Measurements from ENCODE around the gene MADD.

The MADD gene

DNA sequence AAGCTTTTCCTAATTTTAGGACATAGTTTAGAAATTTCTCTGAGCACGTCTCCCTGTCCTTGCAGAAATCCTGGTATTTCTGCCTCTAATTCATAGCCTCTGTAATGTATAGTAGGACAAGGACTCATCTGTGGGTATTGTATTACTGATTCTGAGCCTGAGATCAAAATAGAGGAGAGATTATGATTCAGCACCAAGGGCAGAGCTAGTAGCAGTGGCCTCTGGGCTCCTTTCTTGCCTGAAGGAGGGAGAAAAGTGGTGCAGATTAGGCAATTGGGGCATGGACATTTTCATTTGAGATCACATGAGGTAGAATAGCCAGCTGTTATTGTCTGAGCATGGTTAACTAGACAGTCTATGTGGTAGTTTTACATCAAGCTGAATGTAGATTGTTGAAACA is 2.8 kb downstream of the MADD start:
- H3K4me3 Mint-ChIP-seq = peak overlapping the region in 2 of 3 experiments; percentile 0 to 27
- no peak for TF ChIP-seq CTCF (IDR thresholded peaks at IDR 0.05; ENCODE audit: unreplicated experiment in 3 of 3)
- H3K27ac Mint-ChIP-seq = no peak overlapping the region
- no peaks in the 10 kb centered on the region for H3K9me3 Mint-ChIP-seq
- H3K36me3 Mint-ChIP-seq (ENCODE audit: low read depth) = peaks cover 26% of the 10 kb centered on the region
- no peaks in the 10 kb centered on the region for H3K27me3 Mint-ChIP-seq (ENCODE audit: low read depth)
- H3K4me1 Mint-ChIP-seq = peaks cover 49% of the 10 kb centered on the region

DNA sequence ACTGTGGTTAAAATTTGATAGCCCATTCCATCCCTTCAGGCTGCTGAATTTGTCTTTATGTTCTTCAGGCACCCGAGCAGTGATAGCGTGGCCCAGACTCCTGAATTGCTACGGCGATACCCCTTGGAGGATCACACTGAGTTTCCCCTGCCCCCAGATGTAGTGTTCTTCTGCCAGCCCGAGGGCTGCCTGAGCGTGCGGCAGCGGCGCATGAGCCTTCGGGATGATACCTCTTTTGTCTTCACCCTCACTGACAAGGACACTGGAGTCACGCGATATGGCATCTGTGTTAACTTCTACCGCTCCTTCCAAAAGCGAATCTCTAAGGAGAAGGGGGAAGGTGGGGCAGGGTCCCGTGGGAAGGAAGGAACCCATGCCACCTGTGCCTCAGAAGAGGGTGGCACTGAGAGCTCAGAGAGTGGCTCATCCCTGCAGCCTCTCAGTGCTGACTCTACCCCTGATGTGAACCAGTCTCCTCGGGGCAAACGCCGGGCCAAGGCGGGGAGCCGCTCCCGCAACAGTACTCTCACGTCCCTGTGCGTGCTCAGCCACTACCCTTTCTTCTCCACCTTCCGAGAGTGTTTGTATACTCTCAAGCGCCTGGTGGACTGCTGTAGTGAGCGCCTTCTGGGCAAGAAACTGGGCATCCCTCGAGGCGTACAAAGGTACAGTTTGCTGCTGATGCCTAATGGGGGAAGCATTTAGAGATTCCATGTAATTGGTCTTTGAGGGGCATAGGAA is 4.7 kb downstream of the MADD start:
- Mint-ChIP-seq H3K4me3 (no peak overlapping the region), H3K27ac (no peak overlapping the region), H3K36me3 (ENCODE audit: low read depth) (peaks cover 42% of the 10 kb centered on the region), H3K4me1 (peaks cover 36% of the 10 kb centered on the region), H3K27me3 (ENCODE audit: low read depth) (no peaks in the 10 kb centered on the region), H3K9me3 (no peaks in the 10 kb centered on the region)
- TF ChIP-seq CTCF (IDR thresholded peaks at IDR 0.05; ENCODE audit: unreplicated experiment in 3 of 3) = no peak

GRCh38 chr11:47276923-47277322 is 7.0 kb downstream of the MADD start:
- Mint-ChIP-seq H3K4me1 (peaks cover 25% of the 10 kb centered on the region), H3K27ac (no peak overlapping the region), H3K27me3 (ENCODE audit: low read depth) (no peaks in the 10 kb centered on the region), H3K4me3 (no peak overlapping the region), H3K9me3 (no peaks in the 10 kb centered on the region), H3K36me3 (ENCODE audit: low read depth) (peaks cover 60% of the 10 kb centered on the region)
- no peak for TF ChIP-seq CTCF (IDR thresholded peaks at IDR 0.05; ENCODE audit: unreplicated experiment in 3 of 3)

DNA sequence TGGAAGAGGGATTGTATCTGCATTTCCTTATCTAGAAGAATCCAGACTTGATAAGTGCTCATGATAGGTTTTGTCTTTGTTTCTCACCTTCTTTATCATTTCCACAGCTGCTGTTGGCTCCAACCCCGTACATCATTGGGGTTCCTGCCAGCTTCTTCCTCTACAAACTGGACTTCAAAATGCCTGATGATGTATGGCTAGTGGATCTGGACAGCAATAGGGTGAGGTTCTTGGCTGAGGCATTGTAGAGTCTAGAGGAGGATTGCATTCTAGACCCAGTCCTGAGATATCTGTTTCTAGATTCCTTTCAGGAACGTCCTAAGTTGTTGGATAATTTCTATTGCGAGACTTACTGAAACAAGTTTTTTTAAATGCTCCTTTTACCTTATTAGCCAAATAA is 8.1 kb downstream of the MADD start:
- Mint-ChIP-seq H3K9me3 (no peaks in the 10 kb centered on the region), H3K27me3 (ENCODE audit: low read depth) (no peaks in the 10 kb centered on the region), H3K4me3 (no peak overlapping the region)

GRCh38 chr11:47278769-47279168 is 8.8 kb downstream of the MADD start:
- Mint-ChIP-seq H3K27ac (no peak overlapping the region), H3K27me3 (ENCODE audit: low read depth) (no peaks in the 10 kb centered on the region), H3K4me3 (no peak overlapping the region), H3K9me3 (no peaks in the 10 kb centered on the region), H3K36me3 (ENCODE audit: low read depth) (peaks cover 66% of the 10 kb centered on the region), H3K4me1 (peaks cover 13% of the 10 kb centered on the region)
- no peak for TF ChIP-seq CTCF (IDR thresholded peaks at IDR 0.05; ENCODE audit: unreplicated experiment in 3 of 3)

More for the DNA sequence above, 8.1 kb downstream of the MADD start:
- Mint-ChIP-seq H3K27ac (no peak overlapping the region), H3K4me1 (peaks cover 14% of the 10 kb centered on the region), H3K36me3 (ENCODE audit: low read depth) (peaks cover 64% of the 10 kb centered on the region)
- TF ChIP-seq CTCF (IDR thresholded peaks at IDR 0.05; ENCODE audit: unreplicated experiment in 3 of 3) = no peak

DNA sequence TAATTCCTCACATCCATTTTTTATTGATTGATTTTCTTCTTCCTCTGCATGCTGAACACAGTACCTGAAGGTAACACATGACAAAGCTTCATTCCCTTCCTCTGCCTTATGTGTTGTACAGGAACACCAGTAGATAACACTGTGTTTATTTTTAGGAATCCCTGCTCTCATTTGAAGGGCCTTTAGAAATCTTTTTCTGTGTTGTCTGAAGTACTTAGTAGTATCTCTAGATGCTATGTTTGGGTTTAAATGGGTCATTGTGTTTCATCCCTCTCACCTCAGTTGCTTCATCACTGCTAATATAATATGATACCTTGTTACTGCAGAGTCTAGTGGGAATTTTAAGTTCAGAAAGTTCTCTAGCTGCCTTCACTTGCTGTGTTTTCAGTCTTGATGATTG is 10.2 kb downstream of the MADD start:
- Mint-ChIP-seq H3K27me3 (ENCODE audit: low read depth) (no peaks in the 10 kb centered on the region), H3K27ac (no peak overlapping the region), H3K36me3 (ENCODE audit: low read depth) (peaks cover 69% of the 10 kb centered on the region), H3K9me3 (no peaks in the 10 kb centered on the region), H3K4me3 (no peak overlapping the region), H3K4me1 (peaks cover 5% of the 10 kb centered on the region)
- TF ChIP-seq CTCF (IDR thresholded peaks at IDR 0.05; ENCODE audit: unreplicated experiment in 3 of 3) = no peak
